Astrocyte (in vitro differentiated cells and primary cell): ENCODE results near the gene BTBD16. TPM values are rescaled to one million over a fixed set of nuclear protein-coding genes. Genes with fewer than 3 reads are reported as not detected.

Source experiments
- DNase-seq: peaks from one replicate; pipeline ENCODE4 v3.0.0-alpha.2; 2010; ENCODE audit warnings: low read depth
- FAIRE-seq: peaks from 2 replicates; lab custom pipeline; 2011; peaks lifted over from hg19 to GRCh38; lab: Jason Lieb, UNC
- H2AFZ ChIP-seq: 2 replicates; pipeline ENCODE4 v1.6.0; 2012; ENCODE audit warnings: low read depth, low read length, inconsistent platforms
- H3K27ac ChIP-seq: 2 replicates; pipeline ENCODE4 v1.5.1; 2011; ENCODE audit warnings: low read depth, low read length, inconsistent platforms
- H3K27me3 ChIP-seq: 2 replicates; pipeline ENCODE4 v1.6.0; 2011; ENCODE audit warnings: low read length, inconsistent platforms; ENCODE audit not compliant: insufficient read depth
- H3K36me3 ChIP-seq: 2 replicates; pipeline ENCODE4 v1.5.1; 2011; ENCODE audit warnings: low read length, inconsistent platforms; ENCODE audit not compliant: insufficient read depth
- H3K4me1 ChIP-seq: 2 replicates; pipeline ENCODE4 v1.5.1; 2011; ENCODE audit warnings: low read length, inconsistent platforms; ENCODE audit not compliant: insufficient read depth
- H3K4me2 ChIP-seq: 2 replicates; pipeline ENCODE4 v1.6.0; 2012; ENCODE audit warnings: low read length, inconsistent platforms
- H3K4me3 ChIP-seq: 2 replicates; pipeline ENCODE4 v1.5.1; 2011; ENCODE audit warnings: low read depth, mild to moderate bottlenecking, low read length, inconsistent platforms; ENCODE audit not compliant: insufficient read depth
- H3K79me2 ChIP-seq: 2 replicates; pipeline ENCODE4 v1.6.0; 2012; ENCODE audit warnings: mild to moderate bottlenecking, low read length, inconsistent platforms; ENCODE audit not compliant: insufficient read depth
- H3K9ac ChIP-seq: 2 replicates; pipeline ENCODE4 v1.6.0; 2012; ENCODE audit warnings: mild to moderate bottlenecking, low read length, inconsistent platforms
- H3K9me3 ChIP-seq: 2 replicates; pipeline ENCODE4 v1.5.1; 2012; ENCODE audit warnings: low read depth, mild to moderate bottlenecking, low read length, inconsistent platforms; ENCODE audit not compliant: insufficient read depth
- H4K20me1 ChIP-seq: 2 replicates; pipeline ENCODE4 v1.6.0; 2012; ENCODE audit warnings: low read length, inconsistent platforms; ENCODE audit not compliant: insufficient read depth
- H3K27ac Mint-ChIP-seq: one replicate; pipeline ENCODE4 v1.8.0; 2021; ENCODE audit warnings: mild to moderate bottlenecking, mixed read lengths; ENCODE audit not compliant: unreplicated experiment
- H3K27me3 Mint-ChIP-seq: one replicate; pipeline ENCODE4 v1.8.0; 2021; ENCODE audit warnings: low read depth, mixed read lengths; ENCODE audit not compliant: unreplicated experiment
- H3K36me3 Mint-ChIP-seq: one replicate; pipeline ENCODE4 v1.8.0; 2021; ENCODE audit warnings: low read depth, mixed read lengths; ENCODE audit not compliant: unreplicated experiment
- H3K4me1 Mint-ChIP-seq: one replicate; pipeline ENCODE4 v1.8.0; 2021; ENCODE audit warnings: low read depth, mixed read lengths; ENCODE audit not compliant: unreplicated experiment
- H3K4me3 Mint-ChIP-seq: one replicate; pipeline ENCODE4 v1.8.0; 2021; ENCODE audit warnings: mild to moderate bottlenecking, moderate library complexity, mixed read lengths; ENCODE audit not compliant: unreplicated experiment
- H3K9me3 Mint-ChIP-seq: one replicate; pipeline ENCODE4 v1.8.0; 2021; ENCODE audit warnings: mild to moderate bottlenecking, mixed read lengths; ENCODE audit not compliant: unreplicated experiment
- CTCF ChIP-seq: IDR thresholded peaks from 2 replicates; pipeline ENCODE4 v1.5.1; 2011; ENCODE audit warnings: low read depth, mild to moderate bottlenecking, inconsistent platforms, low read length, moderate library complexity; ENCODE audit not compliant: insufficient read depth
- EZH2 ChIP-seq: IDR thresholded peaks from 2 replicates; pipeline ENCODE4 v1.6.1; 2012; ENCODE audit warnings: mild to moderate bottlenecking, low read length, inconsistent platforms; ENCODE audit not compliant: insufficient read depth
- total RNA-seq: library from RNA; stranded (reverse); gene quantifications from 2 replicates; pipeline ENCODE4 v1.2.1, GENCODE V29; 2021

The BTBD16 gene
- total RNA-seq, 1 donor from 2014 or later, result not detected

- DNase-seq, result no peak
- peaks cover 19% of the 10 kb centered on the region for H3K4me1 ChIP-seq
- Mint-ChIP-seq H3K4me3 (peak overlapping the region; percentile 94), H3K27me3 (no peaks in the 10 kb centered on the region), H3K9me3 (no peaks in the 10 kb centered on the region), H3K36me3 (peaks cover 7% of the 10 kb centered on the region), H3K27ac (peak overlapping the region; percentile 89), H3K4me1 (peaks cover 18% of the 10 kb centered on the region)
- no peaks in the 10 kb centered on the region for H3K27me3 ChIP-seq
- H3K27ac ChIP-seq, result peak overlapping the region; percentile 72
- H3K4me2 ChIP-seq, result peak overlapping the region; percentile 97
- H3K79me2 ChIP-seq, result peaks cover 42% of the 10 kb centered on the region
- H3K4me3 ChIP-seq, result peak overlapping the region; percentile 87
- H4K20me1 ChIP-seq, result peaks cover 35% of the 10 kb centered on the region
- peak overlapping the region; percentile 85 for H3K9ac ChIP-seq
- peak overlapping the region; percentile 76 for H2AFZ ChIP-seq
- no peak for FAIRE-seq
- no peaks in the 10 kb centered on the region for H3K9me3 ChIP-seq
- TF ChIP-seq CTCF (no peak), EZH2 (no peak)
- H3K36me3 ChIP-seq, result no peaks in the 10 kb centered on the region
Measured at GRCh38 chr10:122375679-122376160, 104.6 kb downstream of the BTBD16 start.

- no peaks in the 10 kb centered on the region for H3K36me3 ChIP-seq
- no peak overlapping the region for H3K27ac Mint-ChIP-seq
- DNase-seq (no peak), FAIRE-seq (no peak)
- peak overlapping the region; percentile 55 for H3K4me3 Mint-ChIP-seq
- H3K9me3 Mint-ChIP-seq, result no peaks in the 10 kb centered on the region
- no peaks in the 10 kb centered on the region for H3K27me3 ChIP-seq
- H2AFZ ChIP-seq, result no peak overlapping the region
- TF ChIP-seq EZH2 (no peak), CTCF (no peak)
- no peak overlapping the region for H3K27ac ChIP-seq
- H3K4me1 Mint-ChIP-seq, result peaks cover 18% of the 10 kb centered on the region
- H3K79me2 ChIP-seq, result peaks cover 48% of the 10 kb centered on the region
- peaks cover 19% of the 10 kb centered on the region for H3K4me1 ChIP-seq
- H4K20me1 ChIP-seq, result peaks cover 41% of the 10 kb centered on the region
- no peaks in the 10 kb centered on the region for H3K27me3 Mint-ChIP-seq
- no peak overlapping the region for H3K4me3 ChIP-seq
- no peak overlapping the region for H3K4me2 ChIP-seq
- H3K9me3 ChIP-seq, result no peaks in the 10 kb centered on the region
- peaks cover 9% of the 10 kb centered on the region for H3K36me3 Mint-ChIP-seq
- no peak overlapping the region for H3K9ac ChIP-seq
Measured at GRCh38 chr10:122376364-122376961, 105.4 kb downstream of the BTBD16 start.

GRCh38 chr10:122379041-122379440, 107.9 kb downstream of the BTBD16 start:
- Histone ChIP-seq H3K4me2 (no peak overlapping the region), H3K4me3 (no peak overlapping the region), H3K27ac (no peak overlapping the region), H3K79me2 (peaks cover 54% of the 10 kb centered on the region), H4K20me1 (peaks cover 46% of the 10 kb centered on the region), H2AFZ (no peak overlapping the region), H3K9ac (no peak overlapping the region), H3K27me3 (no peaks in the 10 kb centered on the region), H3K36me3 (no peaks in the 10 kb centered on the region), H3K9me3 (no peaks in the 10 kb centered on the region), H3K4me1 (peaks cover 11% of the 10 kb centered on the region)
- H3K4me3 Mint-ChIP-seq, result no peak overlapping the region
- no peak for TF ChIP-seq CTCF
- TF ChIP-seq EZH2, result no peak
- H3K4me1 Mint-ChIP-seq, result peaks cover 10% of the 10 kb centered on the region
- H3K36me3 Mint-ChIP-seq, result peaks cover 9% of the 10 kb centered on the region
- H3K27me3 Mint-ChIP-seq, result no peaks in the 10 kb centered on the region
- no peaks in the 10 kb centered on the region for H3K9me3 Mint-ChIP-seq
- DNase-seq (no peak), FAIRE-seq (no peak)
- no peak overlapping the region for H3K27ac Mint-ChIP-seq
